Glomerular endothelial cell (primary cell): Measurements from ENCODE around the gene DKK3. TPM values are rescaled to one million over a fixed set of nuclear protein-coding genes. Genes with fewer than 3 reads are reported as not detected.

Source experiments
- DNase-seq: peaks from one replicate; pipeline ENCODE4 v3.0.0-alpha.2; 2011; ENCODE audit warnings: low read depth, low spot score; ENCODE audit errors: extremely low read depth
- total RNA-seq: library from RNA; depleted of rRNA; stranded (reverse); fragments of >200 nt; gene quantifications from 2 replicates; pipeline ENCODE4 v1.2.3, GENCODE V29; 2015

The DKK3 gene
- total RNA-seq, 1 donor from 2014 or later, result 1,099 TPM

DNA sequence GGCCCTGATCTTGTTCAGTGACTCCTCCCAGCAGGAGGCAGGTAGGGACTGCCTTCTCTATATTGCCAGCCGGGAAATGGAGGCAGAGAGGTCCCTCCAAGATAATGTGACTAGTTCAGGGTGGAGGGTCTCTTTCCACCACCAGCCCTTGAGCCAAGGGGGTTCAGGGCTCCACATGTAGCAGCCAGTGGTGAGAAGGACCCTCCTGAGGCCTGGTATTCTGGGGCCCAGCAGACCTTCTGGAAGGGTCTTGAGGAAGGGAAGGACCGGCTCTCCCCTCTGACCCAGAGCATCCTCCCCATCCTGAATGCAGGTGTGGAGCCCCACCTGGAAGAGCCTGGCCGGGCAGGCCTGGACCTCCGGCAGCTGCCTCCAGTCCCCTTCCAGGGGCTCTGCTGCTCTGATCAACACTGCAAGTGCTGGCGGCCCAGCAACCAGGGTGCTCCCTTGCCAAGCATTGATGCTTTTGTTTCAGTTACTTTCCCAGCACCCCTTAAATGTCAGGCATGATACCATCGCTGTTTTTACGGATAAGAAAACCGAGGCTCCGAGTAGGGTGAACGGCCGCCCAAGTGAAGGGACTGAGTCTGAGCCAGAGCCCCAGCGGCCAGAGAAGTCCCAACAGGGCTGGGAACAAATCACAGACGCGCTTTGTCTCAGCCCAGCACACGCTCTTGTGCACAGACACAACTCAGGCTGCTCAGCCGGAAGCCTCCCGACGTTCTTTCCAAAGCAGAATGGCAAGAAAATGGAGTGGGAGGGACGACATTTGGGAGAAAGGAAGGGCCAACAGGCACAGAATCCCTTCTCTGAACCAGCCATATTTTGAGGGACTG is 38.8 kb downstream of the DKK3 start:
- DNase-seq, result no peak

DNA sequence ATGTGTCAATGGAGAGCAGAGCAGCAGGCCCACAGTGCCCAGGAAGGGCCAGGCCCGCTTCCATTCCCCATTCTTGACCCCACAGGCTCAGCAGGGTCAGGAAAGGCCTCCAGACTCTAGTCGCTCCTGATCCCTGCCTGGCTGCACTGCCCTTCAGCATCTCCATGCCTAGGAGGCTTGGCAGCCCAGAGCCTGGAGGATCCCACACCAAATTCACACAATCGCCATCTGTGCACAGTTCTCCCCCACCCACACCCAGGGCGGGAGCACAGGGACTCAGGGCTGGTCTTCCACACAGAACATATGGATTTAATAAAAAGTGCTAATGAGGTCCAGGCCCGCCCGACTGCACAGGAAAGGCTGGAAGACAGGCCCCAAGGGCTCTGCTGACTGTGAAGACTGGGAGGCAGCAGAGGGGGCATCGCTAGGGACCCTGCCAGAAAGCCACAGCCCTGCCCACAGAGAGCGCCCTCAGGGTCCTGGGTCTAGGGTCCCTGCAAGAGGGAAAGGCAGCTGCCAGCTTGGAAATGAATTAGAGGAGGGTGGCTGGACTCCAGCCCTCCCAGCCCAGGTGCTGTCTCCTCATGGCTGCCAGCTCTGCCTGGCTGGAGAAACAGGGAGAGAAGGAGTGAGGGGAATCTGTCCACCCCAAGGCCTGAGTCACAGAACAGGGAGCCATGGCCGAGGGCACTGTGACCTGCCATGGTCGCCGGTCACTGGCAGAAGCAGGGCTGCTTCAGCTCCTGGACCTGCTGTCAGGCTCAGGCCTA is 39.7 kb downstream of the DKK3 start:
- DNase-seq, result no peak

DNA sequence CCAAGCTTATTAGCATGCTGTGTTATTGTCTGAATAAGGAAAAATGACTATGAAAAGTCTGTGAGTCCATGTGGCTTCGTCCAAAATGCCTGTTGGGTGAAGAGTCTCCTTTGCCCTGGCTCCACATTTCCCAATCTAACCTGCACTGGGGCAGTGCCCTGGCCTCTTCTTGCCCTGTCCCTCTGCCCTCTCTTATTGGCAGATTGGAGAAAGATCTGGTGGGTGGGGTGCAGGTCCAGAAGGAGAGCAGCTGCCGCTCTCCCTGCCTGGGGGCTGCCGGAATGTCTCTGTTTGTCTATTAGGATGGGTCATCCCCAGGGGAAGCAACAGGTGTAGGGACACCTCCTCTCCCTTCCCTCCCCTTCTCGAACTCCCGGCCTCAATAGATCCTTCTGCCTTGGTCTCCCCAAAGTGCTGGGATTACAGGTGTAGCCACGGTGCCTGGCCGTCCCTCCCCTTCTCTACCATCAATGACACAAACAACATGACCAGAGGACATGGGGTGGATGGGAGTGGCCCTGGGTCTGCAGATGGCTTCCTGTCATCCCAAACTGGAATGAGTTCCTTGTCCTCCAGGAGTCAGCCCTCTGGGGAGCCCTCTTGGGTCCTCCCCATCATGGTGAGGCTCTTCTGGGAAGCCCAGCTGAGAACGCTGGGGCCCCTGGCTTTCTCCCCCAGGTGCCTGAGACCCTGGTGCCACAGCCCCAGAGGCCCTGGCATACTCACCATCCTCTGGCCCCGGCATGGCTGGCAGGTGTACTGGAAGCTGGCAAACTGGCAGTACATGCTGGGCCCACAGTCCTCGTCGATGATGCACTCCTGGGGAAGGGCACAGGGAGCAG is 40.5 kb downstream of the DKK3 start:
- no peak for DNase-seq

DNA sequence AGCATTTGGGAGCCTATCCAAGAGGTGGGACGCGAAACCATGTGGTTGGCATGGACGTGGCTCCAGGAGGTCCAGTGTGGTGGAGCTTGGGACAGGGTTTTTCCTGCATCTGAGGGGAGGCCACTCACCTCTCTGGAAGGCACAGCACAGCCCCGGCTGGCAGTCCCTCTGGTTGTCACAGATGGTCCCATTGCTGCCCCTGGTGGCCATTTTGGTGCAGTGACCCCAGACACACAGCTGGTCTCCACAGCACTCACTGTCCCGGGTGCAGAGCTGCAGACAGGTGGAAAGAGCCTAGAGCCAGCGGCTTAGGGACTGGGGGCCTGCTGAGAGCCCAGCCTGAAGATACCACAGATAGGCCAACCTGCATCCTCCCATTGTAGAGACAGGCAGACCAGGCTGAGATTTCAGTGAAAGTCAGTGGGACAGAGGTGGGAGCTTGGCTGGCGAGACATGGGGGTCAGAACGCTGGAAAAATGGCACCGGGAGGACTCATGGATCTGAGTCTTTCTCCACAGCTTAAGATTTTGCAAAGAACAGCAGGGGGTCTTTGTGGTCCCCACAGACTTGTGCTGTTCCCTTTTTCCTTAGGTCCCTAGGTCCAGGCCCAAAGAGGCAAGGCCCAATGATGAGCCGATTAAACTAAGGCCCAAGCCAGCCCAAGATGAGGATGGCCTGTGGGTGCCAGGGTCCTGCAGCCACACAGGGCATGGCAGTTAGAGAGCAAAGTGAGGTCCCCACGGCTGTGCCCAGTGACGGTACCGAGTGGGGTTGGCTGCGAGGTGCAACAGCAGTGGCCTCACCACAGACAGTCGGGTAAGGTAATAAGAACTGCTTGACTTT is 41.4 kb downstream of the DKK3 start:
- DNase-seq, result no peak

DNA sequence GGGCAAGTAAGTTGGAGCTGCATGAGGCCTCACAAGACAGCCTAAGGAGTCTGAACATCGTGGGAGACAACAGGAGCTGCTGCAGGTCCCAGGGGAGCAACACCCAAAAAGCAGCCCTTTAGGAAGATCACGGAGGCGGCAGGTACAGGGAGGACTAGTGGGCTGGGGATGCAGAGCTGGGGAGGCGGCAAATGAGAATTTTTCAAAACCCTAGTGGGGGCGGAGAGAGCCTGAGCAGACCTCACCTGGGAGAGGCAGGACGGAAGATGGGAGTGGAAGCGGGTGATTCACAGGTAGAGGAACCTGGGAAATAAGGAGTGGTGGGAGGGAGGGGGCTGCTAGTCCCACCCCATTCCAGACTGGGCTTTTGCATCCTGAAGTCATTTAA is 42.1 kb downstream of the DKK3 start:
- no peak for DNase-seq

DNA sequence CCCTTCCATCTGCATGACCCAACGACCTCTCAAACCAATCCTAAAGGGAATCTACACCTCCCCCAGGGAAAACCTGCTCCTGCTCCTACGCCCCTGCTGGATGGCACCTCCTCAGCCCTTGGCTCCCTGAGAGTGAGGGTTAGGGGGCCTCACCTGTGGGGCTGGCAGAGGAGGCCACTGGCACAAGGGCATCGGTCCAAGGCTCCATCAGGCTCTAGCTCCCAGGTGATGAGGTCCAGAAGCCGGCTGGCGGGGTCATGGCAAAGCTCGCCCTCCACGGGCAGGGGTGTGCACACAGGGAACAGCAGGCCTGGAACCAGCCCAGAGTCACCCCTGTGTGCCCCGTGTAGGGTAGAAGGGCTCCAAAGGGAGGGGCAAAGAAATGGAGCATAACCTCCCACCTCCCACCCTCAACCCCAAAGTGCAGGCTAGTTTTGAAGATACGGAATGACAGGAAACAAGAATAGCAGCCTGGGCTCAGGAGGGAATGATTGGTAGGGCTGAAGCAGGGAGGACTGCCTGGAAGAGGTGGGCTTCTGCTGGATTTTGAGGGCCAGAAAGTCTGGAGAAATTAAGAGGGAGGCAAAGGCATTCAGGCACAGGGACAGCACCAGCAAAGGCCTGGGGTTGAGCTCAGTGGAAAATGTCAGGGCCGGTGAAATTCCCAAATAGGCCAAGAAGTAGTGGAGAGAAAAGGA is 42.6 kb downstream of the DKK3 start:
- DNase-seq, result no peak

DNA sequence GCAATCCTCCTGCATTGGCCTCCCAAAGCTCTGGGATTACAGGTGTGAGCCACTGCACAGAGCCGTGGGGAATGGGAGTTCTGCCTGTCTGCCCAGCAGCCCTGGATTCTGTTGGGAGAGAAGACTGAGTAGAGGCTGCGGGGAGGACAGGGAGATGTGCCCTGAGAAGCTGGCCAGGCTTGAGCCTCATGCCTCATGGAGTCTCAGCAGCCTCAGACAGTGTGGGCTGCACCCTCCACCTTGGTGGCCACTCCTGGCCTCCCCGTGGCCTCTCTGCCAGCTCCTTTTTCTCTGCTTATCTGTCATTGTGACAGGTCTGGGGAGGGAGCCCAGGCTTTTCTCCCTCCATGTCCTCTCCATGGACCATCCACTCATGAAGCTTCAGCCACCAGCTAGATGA is 43.2 kb downstream of the DKK3 start:
- no peak for DNase-seq

DNA sequence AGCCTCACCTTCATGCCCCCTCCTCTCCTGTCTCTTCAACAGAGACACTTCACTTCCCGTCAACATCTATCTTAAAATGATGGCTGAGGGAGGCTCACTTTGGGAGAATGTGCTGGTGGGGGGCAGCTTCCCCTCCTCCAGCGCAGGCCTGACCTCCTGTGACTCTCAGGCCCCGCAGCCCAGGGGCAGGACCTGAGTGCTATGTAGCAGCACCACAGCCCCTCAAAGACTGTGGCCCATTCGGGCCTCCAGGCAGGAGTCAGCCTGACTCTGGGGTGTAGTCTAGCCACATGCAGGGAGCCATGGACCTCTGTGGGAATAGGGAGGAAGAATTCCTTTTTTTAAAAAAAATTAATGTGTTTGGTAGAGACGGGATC is 43.7 kb downstream of the DKK3 start:
- no peak for DNase-seq

DNA sequence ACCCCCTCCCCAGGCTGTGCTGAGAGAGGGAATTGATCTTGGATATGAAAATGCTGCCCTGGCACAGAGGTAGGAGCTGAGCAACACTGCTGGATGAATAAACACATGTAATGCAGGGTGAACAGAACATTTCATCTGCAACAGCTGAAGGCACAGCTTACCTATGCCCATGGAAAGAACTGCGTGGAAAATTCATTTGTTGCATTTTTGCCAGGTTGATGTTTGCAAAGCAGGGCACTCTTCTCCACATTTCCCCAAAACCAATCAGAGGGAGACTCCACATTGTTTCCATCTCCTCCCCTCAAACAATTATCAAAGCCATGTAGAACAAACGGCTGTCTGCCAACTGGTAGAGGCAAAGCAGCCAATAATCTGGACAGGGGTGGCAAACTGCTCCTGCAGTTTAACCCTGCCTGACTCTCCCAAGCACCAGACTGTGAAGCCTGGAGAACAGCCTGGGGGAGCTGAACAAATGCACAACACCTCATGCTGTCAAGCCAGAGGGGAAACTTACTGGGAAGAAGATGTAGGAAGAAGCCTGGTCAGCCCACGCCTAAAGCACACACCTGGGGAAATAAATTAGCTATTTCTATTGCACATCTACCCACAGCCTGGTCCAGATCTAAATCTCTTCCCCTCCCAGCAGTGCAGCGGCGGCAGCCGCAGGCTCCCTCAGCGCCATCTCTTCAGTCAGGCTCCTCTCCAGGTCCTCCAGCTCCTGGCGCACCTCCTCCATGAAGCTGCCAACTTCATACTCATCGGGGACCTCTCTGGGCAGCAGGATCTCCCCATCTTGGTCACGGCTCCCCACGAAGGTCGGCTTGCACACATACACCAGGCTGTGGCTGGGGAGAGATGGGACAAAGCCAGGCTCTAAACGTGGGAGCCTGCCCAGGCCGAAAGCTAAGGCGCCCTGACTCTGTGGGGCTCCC is 44.3 kb downstream of the DKK3 start:
- no peak for DNase-seq

DNA sequence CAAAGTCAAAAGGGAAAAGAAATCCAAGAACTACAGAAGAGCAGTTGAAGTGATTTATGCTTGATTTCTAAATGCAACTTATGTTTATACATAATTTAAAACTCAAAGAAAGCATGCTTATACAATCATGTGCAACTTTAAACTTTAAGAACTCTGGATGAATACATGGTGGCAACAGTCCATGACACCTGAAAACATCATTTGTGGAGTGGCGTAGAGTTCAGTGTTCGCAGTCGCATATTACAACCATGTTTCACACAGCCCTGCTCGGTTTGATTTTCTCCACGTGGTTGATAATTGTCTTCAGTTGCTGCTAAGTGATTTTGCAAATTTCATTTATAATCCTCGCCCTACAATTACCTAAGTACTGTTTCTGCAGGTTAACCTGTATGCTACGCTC is 45.4 kb downstream of the DKK3 start:
- no peak for DNase-seq

DNA sequence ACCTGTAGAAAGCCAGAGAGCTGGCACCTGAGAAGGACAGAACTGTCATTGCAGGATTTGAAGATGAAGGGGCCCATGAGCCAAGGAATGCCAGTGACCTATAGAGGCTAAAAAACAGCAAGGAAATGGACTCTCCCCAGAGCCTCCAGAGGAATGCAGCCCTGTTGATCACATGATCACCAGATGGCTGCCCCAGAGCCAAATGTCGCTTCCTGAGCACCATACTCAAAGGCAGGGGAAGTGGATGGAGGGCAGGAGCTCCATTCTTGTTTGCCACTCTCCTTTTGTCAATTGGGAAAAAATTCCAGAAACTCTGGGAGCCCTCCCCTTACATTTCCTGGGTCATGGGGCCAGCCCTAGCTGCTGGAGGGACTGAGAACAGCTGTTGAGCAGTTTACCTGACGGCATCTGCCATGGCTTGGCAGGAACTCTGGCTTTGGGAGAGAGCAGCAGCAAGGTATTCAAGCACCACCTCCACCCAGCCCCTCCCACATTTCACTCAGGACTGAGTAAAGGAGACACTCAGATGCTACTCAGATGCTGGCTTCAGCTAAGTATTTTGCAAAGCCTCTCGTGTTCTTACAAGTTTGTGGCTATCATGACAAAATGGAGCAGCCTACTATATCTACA is 46.9 kb downstream of the DKK3 start:
- DNase-seq, result no peak

DNA sequence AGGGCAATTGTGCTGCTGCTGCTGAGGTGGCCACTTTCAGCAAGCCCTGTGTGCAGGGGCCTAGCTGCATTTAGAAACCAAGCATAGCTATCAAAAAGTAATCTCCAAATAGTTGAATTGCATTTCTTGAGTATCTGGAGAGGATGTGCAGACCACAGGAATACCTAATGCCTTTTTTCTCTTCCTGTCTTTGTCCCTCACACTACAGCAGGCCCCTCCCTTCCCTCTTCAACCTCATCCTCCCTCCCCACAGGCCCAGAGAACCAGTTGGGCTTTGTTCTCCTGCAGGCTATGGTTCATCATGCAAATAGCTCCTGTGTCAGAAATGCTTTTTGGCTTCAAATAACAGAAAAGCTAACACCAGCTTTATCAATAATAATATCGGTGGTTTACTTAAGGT is 47.7 kb downstream of the DKK3 start:
- no peak for DNase-seq

DNA sequence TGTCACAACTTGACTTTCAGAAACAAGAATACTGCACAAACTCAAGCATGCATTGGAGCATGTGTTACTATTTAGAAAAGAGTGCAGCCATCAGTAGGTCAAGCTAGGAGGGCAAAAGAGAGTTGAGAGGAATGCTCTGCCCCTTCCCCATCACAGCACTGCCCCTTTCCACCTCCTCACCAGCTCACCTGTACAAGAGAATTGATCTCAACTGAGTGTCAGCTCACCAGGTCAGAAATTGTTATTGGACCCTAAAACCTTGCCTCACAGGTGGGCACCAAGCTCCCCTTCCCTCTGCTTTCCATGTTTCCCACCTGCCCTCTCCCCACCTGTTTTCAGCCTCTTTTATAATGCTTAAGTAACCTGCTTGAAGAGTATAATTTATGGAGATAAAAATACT is 48.8 kb downstream of the DKK3 start:
- no peak for DNase-seq

DNA sequence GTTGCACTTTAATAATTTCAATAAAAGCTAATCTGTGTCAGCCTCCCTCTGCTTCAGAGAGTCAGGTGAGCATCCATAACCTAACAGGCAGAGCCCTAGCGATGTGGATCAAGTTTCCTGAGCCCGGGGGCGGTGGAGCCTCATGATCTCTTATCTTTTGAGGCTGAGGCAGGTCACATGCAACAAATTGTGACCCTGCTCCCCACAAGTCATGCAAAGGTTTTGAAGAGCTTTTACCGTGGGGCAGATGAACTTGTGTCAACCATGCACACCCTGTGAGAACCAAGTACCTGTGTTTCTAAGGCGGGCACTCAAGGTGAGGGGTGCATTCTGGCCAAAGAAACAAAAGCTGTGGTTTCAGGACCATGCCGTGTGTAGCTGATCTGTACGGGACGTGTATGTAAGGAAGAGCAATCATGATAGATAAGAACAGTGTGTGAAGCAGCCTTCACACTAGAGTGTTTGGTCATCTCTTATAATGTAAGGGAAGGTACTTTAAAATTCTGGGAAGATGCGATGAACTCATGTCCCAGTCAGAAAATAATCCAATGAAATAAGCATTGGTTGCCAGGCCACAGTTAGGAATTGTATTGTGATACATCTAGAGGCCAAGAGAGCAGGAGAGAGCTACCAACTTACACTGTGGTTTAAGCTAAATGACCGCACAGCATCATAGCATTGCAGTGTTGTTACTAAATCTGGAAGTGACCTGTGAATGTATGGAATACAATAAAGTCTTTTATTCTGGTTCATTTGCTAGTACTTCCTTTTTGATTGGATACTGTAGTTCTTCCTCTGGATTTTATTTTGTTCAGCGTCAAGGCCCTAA is 49.8 kb downstream of the DKK3 start:
- no peak for DNase-seq

DNA sequence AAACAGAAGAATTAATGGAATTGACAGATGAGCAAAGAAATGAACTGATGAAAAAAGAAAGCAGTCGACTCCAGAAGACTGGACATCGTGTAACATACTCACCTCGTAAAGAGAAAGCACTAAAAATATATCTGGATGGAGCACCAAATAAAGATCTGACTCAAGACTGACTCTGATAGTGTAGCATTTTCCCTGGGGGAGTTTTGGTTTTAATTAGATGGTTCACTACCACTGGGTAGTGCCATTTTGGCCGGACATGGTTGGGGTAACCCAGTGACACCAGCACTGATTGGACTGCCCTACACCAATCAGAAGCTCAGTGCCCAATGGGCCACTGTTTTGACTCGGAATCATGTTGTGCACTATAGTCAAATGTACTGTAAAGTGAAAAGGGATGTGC is 52.4 kb downstream of the DKK3 start:
- DNase-seq, result no peak

DNA sequence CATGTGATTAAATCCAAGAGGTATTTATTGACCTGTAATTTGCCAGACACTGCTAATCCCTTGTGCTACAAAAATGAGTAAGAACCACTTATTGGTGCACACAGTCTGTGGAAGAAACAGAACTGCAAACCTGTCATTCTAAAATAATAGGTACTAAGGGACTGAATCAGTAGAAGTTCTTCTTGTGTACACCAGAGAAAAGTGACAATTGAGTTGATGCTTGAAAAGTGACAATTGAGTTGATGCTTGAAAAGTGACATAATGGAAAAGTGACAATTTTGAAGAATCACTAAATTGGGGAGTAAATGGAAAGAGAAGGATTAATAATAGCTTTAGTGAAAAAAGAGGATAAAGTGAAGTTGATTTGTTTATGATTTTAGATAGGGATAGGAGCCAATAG is 56.4 kb downstream of the DKK3 start:
- DNase-seq, result no peak

DNA sequence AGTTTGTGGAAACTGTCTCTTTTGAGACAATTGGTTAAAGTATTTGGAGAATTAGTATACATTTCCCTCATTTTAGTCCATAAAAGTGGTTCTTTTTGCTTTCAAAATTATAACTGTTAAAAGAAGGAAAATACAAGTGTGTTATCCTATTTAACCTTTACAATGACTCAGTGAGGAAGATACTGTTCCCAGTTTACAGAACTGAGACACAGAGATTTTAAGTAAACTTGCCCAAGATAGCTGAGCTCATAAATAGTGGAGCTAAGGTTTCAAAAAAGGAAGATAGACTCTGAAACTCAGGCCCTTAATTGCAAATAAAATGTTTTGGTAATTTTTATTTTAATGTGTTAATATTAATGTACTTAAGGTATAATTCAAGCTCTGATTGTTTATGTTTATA is 58.9 kb downstream of the DKK3 start:
- DNase-seq, result no peak
